ENCODE measurements around the gene IL17D. TPM values are rescaled to one million over a fixed set of nuclear protein-coding genes. Genes with fewer than 3 reads are reported as not detected.

IL17D gene
- total and polyA plus RNA-seq, 2 donors (not counting 3 experiments of a cell fraction or from before 2014, with no cell fraction given): 4.0 to 6.1 TPM

DNA sequence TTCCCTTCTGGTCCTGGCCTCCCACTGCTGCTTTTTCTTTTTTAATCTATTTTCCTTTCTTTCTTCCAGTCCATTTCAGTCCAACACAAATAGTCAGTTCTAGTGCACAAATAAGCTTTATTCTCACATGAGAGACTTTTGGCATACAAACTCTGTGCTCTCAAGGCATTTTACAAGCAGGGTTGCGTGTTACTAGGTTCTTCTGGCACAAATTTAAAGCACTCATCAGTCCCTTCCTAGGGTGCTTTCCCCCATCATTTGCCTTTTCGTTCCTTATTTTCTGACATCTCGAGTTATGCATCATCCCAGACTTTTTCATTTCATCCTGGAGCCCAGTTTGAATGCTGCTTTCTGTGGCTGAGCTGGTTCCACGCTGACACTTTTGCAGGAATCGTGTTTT, 29.8 kb upstream of the IL17D start:
- H4K20me1 ChIP-seq (replicated peaks; ENCODE audit: control insufficient read depth, extremely low read depth, insufficient read depth, low read length): no peaks in the 10 kb centered on the region
- no peak overlapping the region for H3K4me3 ChIP-seq (replicated peaks in 1 of 3; ENCODE audit: insufficient read depth in 1 of 3, low read depth in 1 of 3, low read length in 3 of 3)
- TF ChIP-seq MYC (IDR thresholded peaks at IDR 0.05; ENCODE audit: low read depth, low read length) (no peak), GATA2 (IDR thresholded peaks at IDR 0.05; ENCODE audit: insufficient read depth, insufficient read length, low read depth, low read length) (no peak), POLR2AphosphoS5 (IDR thresholded peaks at IDR 0.05; ENCODE audit: insufficient read depth, low read depth, low read length) (no peak), EZH2 (IDR thresholded peaks at IDR 0.05; ENCODE audit: borderline replicate concordance, low read depth, low read length, severe bottlenecking) (no peak)
- TF ChIP-seq, protein P1, sequence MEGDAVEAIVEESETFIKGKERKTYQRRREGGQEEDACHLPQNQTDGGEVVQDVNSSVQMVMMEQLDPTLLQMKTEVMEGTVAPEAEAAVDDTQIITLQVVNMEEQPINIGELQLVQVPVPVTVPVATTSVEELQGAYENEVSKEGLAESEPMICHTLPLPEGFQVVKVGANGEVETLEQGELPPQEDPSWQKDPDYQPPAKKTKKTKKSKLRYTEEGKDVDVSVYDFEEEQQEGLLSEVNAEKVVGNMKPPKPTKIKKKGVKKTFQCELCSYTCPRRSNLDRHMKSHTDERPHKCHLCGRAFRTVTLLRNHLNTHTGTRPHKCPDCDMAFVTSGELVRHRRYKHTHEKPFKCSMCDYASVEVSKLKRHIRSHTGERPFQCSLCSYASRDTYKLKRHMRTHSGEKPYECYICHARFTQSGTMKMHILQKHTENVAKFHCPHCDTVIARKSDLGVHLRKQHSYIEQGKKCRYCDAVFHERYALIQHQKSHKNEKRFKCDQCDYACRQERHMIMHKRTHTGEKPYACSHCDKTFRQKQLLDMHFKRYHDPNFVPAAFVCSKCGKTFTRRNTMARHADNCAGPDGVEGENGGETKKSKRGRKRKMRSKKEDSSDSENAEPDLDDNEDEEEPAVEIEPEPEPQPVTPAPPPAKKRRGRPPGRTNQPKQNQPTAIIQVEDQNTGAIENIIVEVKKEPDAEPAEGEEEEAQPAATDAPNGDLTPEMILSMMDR (IDR thresholded peaks at IDR 0.05; ENCODE audit: extremely low read depth in 1 of 2, insufficient read depth in 1 of 2, low read depth in 1 of 2, low read length in 2 of 2): no peak
- TF ChIP-seq, protein P2, sequence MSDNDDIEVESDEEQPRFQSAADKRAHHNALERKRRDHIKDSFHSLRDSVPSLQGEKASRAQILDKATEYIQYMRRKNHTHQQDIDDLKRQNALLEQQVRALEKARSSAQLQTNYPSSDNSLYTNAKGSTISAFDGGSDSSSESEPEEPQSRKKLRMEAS (IDR thresholded peaks at IDR 0.05; ENCODE audit: insufficient read depth, insufficient read length): no peak
- no peaks in the 10 kb centered on the region for H3K4me1 ChIP-seq (ENCODE audit: control insufficient read depth, extremely low read depth, insufficient read depth, low read length)
- H2AFZ ChIP-seq (ENCODE audit: low read depth, low read length): no peak overlapping the region
- no peak for FAIRE-seq
- no TSS peak for BruUV-seq (replicated peaks)
- ChIA-PET CTCF (no interaction called here), POLR2A (no interaction called here)
- no peak overlapping the region for H3K27ac ChIP-seq (ENCODE audit: insufficient read depth, low read depth, low read length)
- intact Hi-C loops (cut with micrococcal nuclease) (no loop called here), dilution Hi-C loops (cut with MboI; ENCODE audit: extremely low pct_ligation_motif_present, low sequenced_read_pairs) (no loop called here)
- no peak overlapping the region for H3K4me2 ChIP-seq (ENCODE audit: insufficient read depth, low read length)
- no peak for DNase-seq (ENCODE audit: low read depth, low spot score)
- no peaks in the 10 kb centered on the region for H3K79me2 ChIP-seq (ENCODE audit: control insufficient read depth, insufficient read depth, low read length)
- H3K9me3 ChIP-seq (replicated peaks; ENCODE audit: control insufficient read depth, insufficient read depth, low read length): no peaks in the 10 kb centered on the region
- H3K9me1 ChIP-seq (replicated peaks; ENCODE audit: control insufficient read depth, extremely low read depth, insufficient read depth, low read length): no peaks in the 10 kb centered on the region
- no peaks in the 10 kb centered on the region for H3K36me3 ChIP-seq (ENCODE audit: control insufficient read depth in 2 of 2, extremely low read depth in 1 of 2, insufficient read depth in 2 of 2, low read length in 2 of 2)
- no peak overlapping the region for H3K9ac ChIP-seq (replicated peaks; ENCODE audit: extremely low read depth, insufficient read depth, low read length)
- no peaks in the 10 kb centered on the region for H3K27me3 ChIP-seq (ENCODE audit: control insufficient read depth in 2 of 2, insufficient read depth in 2 of 2, low read length in 2 of 2)
